Esophagus muscularis mucosa (tissue), 4 donors: ENCODE measurements around the gene MAZ. TPM values are rescaled to one million over a fixed set of nuclear protein-coding genes. Genes with fewer than 3 reads are reported as not detected.

ENCODE experiments used
- DNase-seq: peaks from one replicate; pipeline ENCODE4 v3.0.0-alpha.2; 2017; ENCODE audit errors: extremely low spot score
- H3K27ac ChIP-seq, 4 donors: fragments of 200-600 bp; sonication (generic); replicated peaks in 1 of 4; 1 replicate in 3 of 4; 2 replicates in 1 of 4; pipeline ENCODE4 v1.5.1; 2016 to 2019; ENCODE audit warnings: mild to moderate bottlenecking in 1 of 4
- H3K27me3 ChIP-seq, 4 donors: fragments of 200-600 bp; sonication (generic); one replicate each; pipeline versions ENCODE4 v1.5.1 to v1.6.0; 2016 to 2019
- H3K36me3 ChIP-seq, 4 donors: fragments of 200-600 bp; sonication (generic); one replicate each; pipeline ENCODE4 v1.5.1; 2016 to 2019
- H3K4me1 ChIP-seq, 4 donors: fragments of 200-600 bp; sonication (generic); one replicate each; pipeline ENCODE4 v1.5.1; 2016 to 2019
- H3K4me3 ChIP-seq, 4 donors: fragments of 200-600 bp; sonication (generic); 1 replicate in 2 of 4; 2 replicates in 2 of 4; pipeline ENCODE4 v1.5.1; 2016 to 2019; ENCODE audit warnings: mild to moderate bottlenecking in 4 of 4, moderate library complexity in 1 of 4
- H3K9me3 ChIP-seq, 4 donors: fragments of 200-600 bp; sonication (generic); 1 replicate in 3 of 4; 2 replicates in 1 of 4; pipeline ENCODE4 v1.5.1; 2016 to 2019
- CTCF ChIP-seq, 3 experiments: fragments of 200-600 bp in 2 of 3; fragments of 450-650 bp in 1 of 3; sonication (generic) in 2 of 3; IDR thresholded peaks; one replicate each; pipeline ENCODE4 v1.5.1; 2017 to 2019; ENCODE audit warnings: antibody characterized with exemption in 3 of 3, mild to moderate bottlenecking in 2 of 3, moderate library complexity in 1 of 3
- EP300 ChIP-seq: sonication (generic); formaldehyde crosslinking; IDR thresholded peaks from one replicate; pipeline ENCODE4 v1.6.1; 2017; ENCODE audit warnings: antibody characterized with exemption
- POLR2A ChIP-seq: fragments of 450-650 bp; IDR thresholded peaks from one replicate; pipeline ENCODE4 v1.6.1; 2017; ENCODE audit warnings: antibody characterized with exemption, moderate library complexity, mild to moderate bottlenecking, low read depth
- POLR2AphosphoS5 ChIP-seq, 2 donors: sonication (generic); formaldehyde crosslinking; IDR thresholded peaks; one replicate each; pipeline ENCODE4 v1.6.1; 2017; ENCODE audit warnings: antibody characterized with exemption in 2 of 2
- WGBS: methylation state at CpG from one replicate; pipeline ENCODE4 v1.1.5; 2018; 5-methylcytosine and 5-hydroxymethylcytosine counted together
- intact Hi-C: fragments of 100-400 bp; cut with DNase I; formaldehyde crosslinking; loops from one replicate; pipeline ENCODE4 v1.15.1; 2023
- total RNA-seq, 4 donors: library from RNA; depleted of rRNA; stranded (reverse); fragments of >200 nt; gene quantifications; one replicate each; pipeline versions ENCODE4 v1.1.0 to v1.2.1, GENCODE V29; 2016

MAZ gene
- total RNA-seq, 4 donors from 2014 or later: 120 to 284 (median 158) TPM

GRCh38 chr16:29836623-29837022, 30.3 kb downstream of the MAZ start:
- H3K27me3 ChIP-seq: no peaks in the 10 kb centered on the region
- H3K36me3 ChIP-seq: peaks cover 75 to 98% (median 92%) of the 10 kb centered on the region in 4 donors
- H3K9me3 ChIP-seq: no peaks in the 10 kb centered on the region
- no peak for DNase-seq
- 86% methylated on average over 12 of the region's 15 CpGs for WGBS
- H3K4me3 ChIP-seq: no peak overlapping the region
- no peak overlapping the region for H3K27ac ChIP-seq
- intact Hi-C loops: no loop called here
- peaks cover 0 to 5% (median 0%) of the 10 kb centered on the region in 4 donors for H3K4me1 ChIP-seq
- TF ChIP-seq POLR2A: no peak
- no peak for TF ChIP-seq EP300
- TF ChIP-seq CTCF (IDR thresholded peaks at IDR 0.05): no peak
- TF ChIP-seq POLR2AphosphoS5 (IDR thresholded peaks at IDR 0.05): no peak

DNA sequence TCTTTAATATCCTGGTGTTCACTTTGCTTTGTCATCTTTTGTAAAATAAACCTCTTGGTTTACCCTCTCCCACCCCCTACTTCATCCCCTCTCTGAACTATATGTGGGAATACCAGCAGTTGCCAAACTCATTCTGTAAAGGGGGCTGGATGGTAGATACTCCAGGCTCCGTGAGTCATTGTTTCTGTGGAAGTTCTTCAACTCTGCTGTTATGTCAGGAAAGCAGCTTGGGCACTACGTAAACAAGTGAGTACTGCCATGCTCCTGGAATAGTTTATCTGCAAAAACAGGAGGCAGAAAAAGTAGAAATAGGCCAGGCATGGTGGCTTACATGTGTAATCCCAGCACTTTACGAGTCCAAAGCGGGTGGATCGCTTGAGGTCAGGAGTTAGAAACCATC, 31.5 kb downstream of the MAZ start:
- no peak for TF ChIP-seq CTCF (IDR thresholded peaks at IDR 0.05)
- no peak for TF ChIP-seq POLR2AphosphoS5 (IDR thresholded peaks at IDR 0.05)
- no peak for TF ChIP-seq EP300
- no peak for TF ChIP-seq POLR2A
- H3K27me3 ChIP-seq: no peaks in the 10 kb centered on the region
- no peak for DNase-seq
- peaks cover 70 to 98% (median 92%) of the 10 kb centered on the region in 4 donors for H3K36me3 ChIP-seq
- peaks cover 0 to 5% (median 0%) of the 10 kb centered on the region in 4 donors for H3K4me1 ChIP-seq
- 88% methylated on average over 5 of the region's 5 CpGs for WGBS
- no peaks in the 10 kb centered on the region for H3K9me3 ChIP-seq
- intact Hi-C loops: no loop called here
- H3K4me3 ChIP-seq: no peak overlapping the region
- no peak overlapping the region for H3K27ac ChIP-seq

GRCh38 chr16:29839822-29840221, 33.5 kb downstream of the MAZ start:
- Histone ChIP-seq H3K4me3 (no peak overlapping the region), H3K36me3 (peaks cover 62 to 97% (median 89%) of the 10 kb centered on the region in 4 donors), H3K27ac (no peak overlapping the region), H3K27me3 (no peaks in the 10 kb centered on the region), H3K4me1 (peaks cover 0 to 9% (median 3%) of the 10 kb centered on the region in 4 donors), H3K9me3 (no peaks in the 10 kb centered on the region)
- 55% methylated on average over 3 of the region's 6 CpGs for WGBS
- DNase-seq: no peak
- intact Hi-C loops: no loop called here
- TF ChIP-seq POLR2A (no peak), CTCF (IDR thresholded peaks at IDR 0.05) (no peak), EP300 (no peak)

GRCh38 chr16:29840240-29840639, 33.9 kb downstream of the MAZ start:
- H3K4me1 ChIP-seq: peaks cover 0 to 11% (median 5%) of the 10 kb centered on the region in 4 donors
- no peak overlapping the region for H3K27ac ChIP-seq
- H3K27me3 ChIP-seq: no peaks in the 10 kb centered on the region
- H3K9me3 ChIP-seq: no peaks in the 10 kb centered on the region
- H3K4me3 ChIP-seq: no peak overlapping the region
- intact Hi-C loops: no loop called here
- DNase-seq: no peak
- 86% methylated on average over 10 of the region's 10 CpGs for WGBS
- H3K36me3 ChIP-seq: peaks cover 63 to 97% (median 89%) of the 10 kb centered on the region in 4 donors
- TF ChIP-seq POLR2AphosphoS5 (IDR thresholded peaks at IDR 0.05) (no peak), CTCF (IDR thresholded peaks at IDR 0.05) (no peak)

DNA sequence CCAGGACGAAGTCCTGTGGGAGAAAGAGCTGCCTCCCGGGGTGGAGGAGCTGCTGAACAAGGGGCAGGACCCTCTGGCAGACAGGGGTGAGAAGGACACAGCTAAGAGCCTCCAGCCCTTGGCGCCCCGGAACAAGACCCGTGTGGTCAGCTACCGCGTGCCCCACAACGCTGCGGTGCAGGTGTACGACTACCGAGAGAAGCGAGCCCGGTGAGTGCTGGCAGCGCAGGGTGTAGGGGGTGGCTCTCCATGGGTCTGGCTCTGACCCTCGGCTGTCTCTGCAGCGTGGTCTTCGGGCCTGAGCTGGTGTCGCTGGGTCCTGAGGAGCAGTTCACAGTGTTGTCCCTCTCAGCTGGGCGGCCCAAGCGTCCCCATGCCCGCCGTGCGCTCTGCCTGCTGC, 35.3 kb downstream of the MAZ start:
- intact Hi-C loops: no loop called here
- DNase-seq: no peak
- H3K27me3 ChIP-seq: no peaks in the 10 kb centered on the region
- TF ChIP-seq CTCF (IDR thresholded peaks at IDR 0.05): no peak
- TF ChIP-seq POLR2AphosphoS5 (IDR thresholded peaks at IDR 0.05): no peak
- no peak for TF ChIP-seq POLR2A
- no peak for TF ChIP-seq EP300
- H3K36me3 ChIP-seq: peaks cover 60 to 97% (median 90%) of the 10 kb centered on the region in 4 donors
- WGBS: 96% methylated on average over 5 of the region's 23 CpGs
- peaks cover 0 to 20% (median 8%) of the 10 kb centered on the region in 4 donors for H3K4me1 ChIP-seq
- no peaks in the 10 kb centered on the region for H3K9me3 ChIP-seq
- no peak overlapping the region for H3K4me3 ChIP-seq
- no peak overlapping the region for H3K27ac ChIP-seq
